NCI-H226 (cell line): Measurements from ENCODE around the gene DUSP22.

Experiments used
- DNase-seq: peaks from one replicate; pipeline ENCODE4 v3.0.0-alpha.2; 2015

Gene DUSP22

GRCh38 chr6:298233-299103 is 6.2 kb downstream of the DUSP22 start:
- DNase-seq: no peak

DNA sequence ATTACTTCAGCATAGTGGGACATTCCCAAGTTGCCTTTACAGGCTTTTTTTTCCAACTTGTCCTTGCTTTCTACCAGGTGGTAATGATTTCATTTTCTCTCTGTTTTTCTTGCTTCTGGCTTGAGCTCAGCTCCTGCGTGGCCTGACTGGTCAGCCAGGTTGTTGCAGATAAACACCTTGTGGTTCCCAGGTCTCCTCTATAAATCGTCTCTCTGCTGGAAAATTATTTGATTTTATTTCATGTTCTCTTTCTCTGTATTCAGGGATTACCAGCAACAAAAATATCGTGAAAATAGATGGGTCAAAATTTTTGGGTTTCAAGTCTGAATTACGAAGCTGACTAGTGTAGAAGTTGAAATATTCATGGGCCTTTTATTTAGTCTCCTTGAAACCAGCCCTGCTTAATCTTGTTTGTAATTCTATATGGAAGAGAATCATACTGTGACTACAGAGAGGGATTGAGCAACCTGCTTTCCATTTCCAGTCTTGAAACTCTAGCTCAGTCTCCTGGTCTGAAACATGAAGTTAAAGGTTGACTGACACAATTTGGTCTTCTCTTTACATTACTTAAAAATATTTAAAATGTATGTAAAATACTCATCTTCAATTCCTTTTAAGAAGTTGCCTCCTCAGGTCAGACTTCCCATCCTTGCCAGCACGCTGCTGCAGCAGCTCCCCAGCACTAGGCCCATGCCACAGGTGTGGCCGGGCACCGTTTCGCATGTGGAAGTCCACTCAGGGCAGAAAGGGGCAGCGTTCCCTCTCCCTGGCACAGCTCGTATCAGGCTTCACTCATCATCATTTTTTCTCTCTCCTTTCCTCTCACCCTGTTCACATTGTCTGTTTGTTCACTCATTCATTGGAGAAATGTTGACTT is 7.1 kb downstream of the DUSP22 start:
- no peak for DNase-seq

DNA sequence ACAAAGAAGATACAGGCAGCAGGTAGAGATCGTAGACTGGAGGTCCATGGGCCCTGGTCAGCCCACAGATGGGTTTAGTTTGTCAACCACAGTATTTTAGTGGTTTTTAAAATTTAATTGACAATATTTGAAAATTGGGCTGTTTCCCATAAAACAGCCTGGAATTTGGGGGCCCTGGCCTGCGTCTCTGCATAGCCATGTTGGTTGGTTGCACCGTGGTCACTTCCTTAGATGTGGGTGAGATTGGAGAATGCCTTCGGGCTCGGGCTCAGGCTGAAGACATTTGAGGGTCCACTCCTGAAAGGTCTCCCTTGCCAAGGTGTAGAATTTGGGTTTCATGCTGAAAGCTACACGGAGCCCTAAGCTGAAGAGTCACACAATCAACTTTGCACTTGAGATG is 7.7 kb downstream of the DUSP22 start:
- DNase-seq: no peak

GRCh38 chr6:300494-301198 is 8.4 kb downstream of the DUSP22 start:
- DNase-seq: no peak

DNA sequence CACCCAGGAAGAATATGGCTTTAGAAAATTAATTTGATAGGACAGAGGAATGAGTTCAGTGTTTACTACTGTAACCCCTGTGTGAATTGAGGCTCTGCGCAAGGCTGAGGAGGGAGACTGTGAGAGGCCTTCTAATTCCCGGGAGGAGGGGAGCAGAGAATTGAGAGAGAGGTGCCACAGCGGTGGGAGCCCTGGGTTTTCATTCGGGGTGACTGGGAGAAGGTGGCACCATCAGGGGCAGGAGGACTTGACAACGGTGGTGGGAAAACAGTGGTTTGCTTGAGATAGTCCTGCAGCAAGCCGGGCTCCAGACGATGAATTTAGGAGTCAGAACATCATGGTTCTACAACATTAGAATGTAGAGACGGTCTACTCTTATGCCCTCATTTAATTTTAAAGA is 9.2 kb downstream of the DUSP22 start:
- no peak for DNase-seq

- DNase-seq: no peak
These were observed 9.8 kb downstream of the DUSP22 start for GRCh38 chr6:301929-302705.

DNA sequence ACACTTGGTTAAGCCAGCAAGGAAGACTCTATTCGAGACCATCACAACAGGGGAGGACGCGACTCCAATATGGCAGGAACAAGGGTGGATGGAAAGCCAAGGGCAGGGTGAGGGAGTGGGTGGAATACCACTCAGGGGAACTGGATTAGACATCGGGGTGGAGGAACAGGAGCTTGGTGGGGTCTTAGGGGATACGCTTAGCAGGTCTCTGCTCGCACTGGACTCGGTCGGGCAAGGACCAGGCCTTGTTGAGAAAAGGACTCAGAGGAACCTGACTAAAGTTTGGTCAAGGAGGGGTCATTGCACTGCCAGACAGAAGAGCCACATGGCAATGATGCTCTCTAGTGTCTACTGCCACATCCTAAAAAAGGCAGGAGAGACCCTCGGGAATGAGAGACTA is 10.5 kb downstream of the DUSP22 start:
- DNase-seq: no peak

GRCh38 chr6:303263-303662 is 11.0 kb downstream of the DUSP22 start:
- no peak for DNase-seq

- DNase-seq: no peak
These were observed 11.8 kb downstream of the DUSP22 start for GRCh38 chr6:303948-304558.

DNA sequence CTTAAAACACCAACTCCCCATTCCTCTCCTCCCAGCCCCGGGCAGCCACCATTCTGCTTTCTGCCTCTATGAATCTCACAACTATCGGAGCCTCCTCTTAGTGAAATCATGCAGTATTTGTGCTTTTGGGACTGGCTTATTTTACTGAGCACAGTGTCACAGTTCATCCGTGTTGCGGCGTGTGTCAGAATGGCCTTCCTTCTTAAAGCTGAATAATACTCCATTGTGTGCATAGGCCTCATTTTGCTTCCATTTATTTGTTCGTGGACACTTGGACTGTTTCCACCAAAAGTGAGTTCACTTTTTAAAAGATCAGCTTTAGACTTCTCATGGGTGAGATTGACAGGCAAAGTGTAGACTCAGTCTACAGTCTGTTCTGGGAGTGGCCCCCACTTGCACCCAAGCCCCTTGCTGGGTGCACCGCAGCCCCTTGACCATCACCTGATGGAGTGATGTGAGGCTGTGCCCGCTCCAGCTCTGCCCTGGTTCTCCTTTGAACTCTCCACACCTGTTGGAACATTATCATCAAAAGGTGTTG is 12.6 kb downstream of the DUSP22 start:
- DNase-seq: no peak

GRCh38 chr6:305371-306206 is 13.3 kb downstream of the DUSP22 start:
- no peak for DNase-seq

- DNase-seq: no peak
These were observed 14.4 kb downstream of the DUSP22 start for GRCh38 chr6:306641-307061.

DNA sequence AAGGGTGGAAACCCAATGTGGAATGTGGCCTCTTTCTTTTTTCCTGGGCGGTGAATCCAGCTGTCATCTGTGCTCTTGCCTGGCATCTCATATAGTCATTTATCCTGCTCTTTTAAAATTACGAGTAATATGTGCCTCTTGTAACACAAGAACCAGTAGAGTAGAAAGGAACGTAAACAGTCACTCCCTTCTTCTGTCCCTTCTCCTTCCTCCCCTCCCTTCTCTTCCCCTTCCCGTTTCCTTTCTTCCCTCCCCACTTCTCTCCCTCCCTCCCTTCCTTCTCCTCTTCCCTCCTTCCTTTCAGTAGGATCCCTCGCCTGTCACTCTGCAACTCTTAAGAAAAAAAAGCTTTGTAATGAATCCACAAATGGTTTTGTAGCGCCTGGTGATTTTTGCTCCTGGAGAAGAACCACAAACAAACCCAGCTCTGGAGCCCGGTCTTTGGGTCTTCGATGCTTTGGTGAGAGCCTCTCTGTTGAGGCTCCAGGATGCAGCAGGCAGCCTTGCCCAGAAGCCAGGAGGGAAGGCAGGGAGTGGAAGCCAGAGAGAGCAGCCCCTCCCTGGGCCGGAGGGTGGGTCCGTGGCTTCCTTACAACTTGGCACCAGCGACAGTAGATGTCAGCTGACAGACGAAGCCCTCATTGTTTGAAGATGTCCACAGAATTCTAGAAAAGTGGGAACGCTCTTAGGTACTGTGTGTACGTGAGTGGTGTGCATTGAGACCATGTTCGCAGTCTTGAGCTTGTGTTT is 15.0 kb downstream of the DUSP22 start:
- DNase-seq: no peak

GRCh38 chr6:307874-308273 is 15.6 kb downstream of the DUSP22 start:
- no peak for DNase-seq

DNA sequence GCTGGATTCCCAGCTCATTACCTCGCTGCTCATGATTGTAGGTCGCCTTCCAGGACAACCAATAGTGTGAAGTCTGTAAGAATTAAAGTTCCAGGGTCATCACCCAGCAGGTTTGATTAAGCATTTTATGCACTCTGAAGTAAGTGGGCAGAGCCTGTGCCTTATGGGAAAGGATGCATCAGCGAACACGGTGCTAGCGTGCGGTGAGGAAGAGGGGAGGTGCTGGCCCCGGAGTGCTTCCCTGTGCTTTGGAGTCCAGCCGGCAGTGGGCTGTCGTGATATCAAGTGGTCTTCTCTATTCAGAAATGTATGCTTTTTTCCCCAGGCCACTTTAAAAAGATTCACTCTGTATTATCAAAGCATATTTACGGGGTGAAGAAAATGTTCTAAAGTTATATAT is 16.0 kb downstream of the DUSP22 start:
- no peak for DNase-seq

GRCh38 chr6:308768-309167 is 16.5 kb downstream of the DUSP22 start:
- no peak for DNase-seq

DNA sequence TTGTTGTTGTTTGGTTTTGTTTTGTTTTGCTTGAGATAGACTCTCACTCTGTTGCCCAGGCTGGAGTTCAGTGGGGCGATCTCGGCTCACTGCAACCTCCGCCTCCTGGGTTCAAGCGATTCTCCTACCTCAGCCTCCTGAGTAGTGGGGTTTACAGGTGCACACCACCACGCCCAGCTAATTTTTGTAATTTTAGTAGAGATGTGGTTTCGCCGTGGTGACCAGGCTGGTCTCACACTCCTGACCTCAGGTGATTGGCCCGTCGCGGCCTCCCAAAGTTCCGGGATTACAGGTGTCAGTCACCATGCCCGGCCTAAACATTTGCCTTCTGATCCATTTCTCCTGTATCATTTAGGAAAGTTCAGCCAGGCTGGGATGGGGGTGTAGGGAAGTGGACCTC is 17.7 kb downstream of the DUSP22 start:
- DNase-seq: no peak

DNA sequence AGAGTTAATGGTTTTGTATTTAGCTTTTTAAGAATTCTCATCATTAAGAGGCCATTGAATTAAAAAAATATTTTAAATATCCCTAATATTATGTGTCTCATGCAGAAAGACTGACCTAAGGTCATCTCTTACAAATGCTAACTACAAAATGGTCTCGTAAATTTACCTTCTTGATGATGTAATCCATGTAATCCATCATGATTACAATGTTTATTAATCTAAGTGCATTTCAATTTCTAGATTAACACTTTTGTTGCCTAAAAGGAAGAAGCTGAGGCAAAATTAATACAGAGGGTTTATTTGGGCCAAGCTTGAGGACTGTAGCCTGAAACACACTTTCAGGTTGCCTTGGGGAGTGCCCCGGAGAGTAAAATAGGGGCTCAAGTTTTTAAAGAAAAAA is 18.4 kb downstream of the DUSP22 start:
- DNase-seq: no peak

GRCh38 chr6:311679-312220 is 19.5 kb downstream of the DUSP22 start:
- no peak for DNase-seq

DNA sequence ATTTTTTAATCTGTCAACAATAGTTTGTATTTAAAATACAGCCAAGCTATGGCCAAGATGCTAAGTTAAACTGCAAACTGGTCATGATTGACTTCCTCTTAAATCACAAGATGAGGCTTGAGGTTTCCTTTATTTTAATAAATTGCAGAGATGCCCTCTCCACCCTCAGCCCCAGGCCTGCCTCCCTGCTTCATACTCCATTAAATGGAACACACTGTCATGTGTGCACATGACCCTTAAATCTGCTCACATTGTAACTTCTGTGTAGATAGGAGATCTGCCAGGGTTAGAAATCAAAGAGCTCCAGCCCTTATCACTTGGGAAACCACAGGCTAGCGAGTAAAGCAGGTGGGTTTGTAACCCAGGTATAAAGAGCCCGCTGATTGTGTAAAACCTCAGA is 20.8 kb downstream of the DUSP22 start:
- no peak for DNase-seq
